A549 (cell line): ENCODE results near the gene GRIN2B. TPM values are rescaled to one million over a fixed set of nuclear protein-coding genes. Genes with fewer than 3 reads are reported as not detected.
A peak's percentile ranks its signal among the peaks of the same experiment; 100 is the strongest.

ENCODE experiments used
- ATAC-seq, 2 experiments: fragments of 200-7000 bp in 1 of 2; fragments of >200 bp in 1 of 2; cut with Nextera tagmentation in 1 of 2; cut with Tn5 transposase in 1 of 2; 3 replicates each; pipeline versions ENCODE4 v1.8.0 to v1.9.1; 2018 to 2020; ENCODE audit warnings: mild to moderate bottlenecking in 1 of 2, moderate library complexity in 1 of 2
- CTCF ChIA-PET: fragments of 300-600 bp; sonication (Branson Sonifier 250); formaldehyde crosslinking; extraction: SDS; loops from one replicate; lab custom pipeline; 2021; ENCODE audit warnings: antibody characterized with exemption, inconsistent platforms; lab: Yijun Ruan, JAX
- POLR2A ChIA-PET: fragments of 350-600 bp; formaldehyde crosslinking; extraction: SDS; loops from one replicate; lab custom pipeline; 2021; ENCODE audit warnings: antibody characterized with exemption, inconsistent platforms; lab: Yijun Ruan, JAX
- DNase-seq, 2 experiments: peaks; one replicate each; pipeline versions ENCODE4 v3.0.0 to v3.0.0-alpha.2; 2011 to 2016; ENCODE audit warnings: low read depth in 1 of 2, low spot score in 1 of 2
- FAIRE-seq: peaks from 2 replicates; lab custom pipeline; 2011; peaks lifted over from hg19 to GRCh38; lab: Jason Lieb, UNC
- H3K27ac ChIP-seq, 2 experiments: fragments of >200 bp; sonication (Bioruptor Twin); formaldehyde crosslinking; 3 replicates each; pipeline ENCODE4 v1.5.1; 2016 to 2017
- H3K4me1 ChIP-seq: fragments of >200 bp; sonication (Bioruptor Twin); formaldehyde crosslinking; 3 replicates; pipeline ENCODE4 v1.6.1; 2016
- H3K4me2 ChIP-seq: fragments of >200 bp; sonication (Bioruptor Twin); formaldehyde crosslinking; 3 replicates; pipeline ENCODE4 v1.6.1; 2016
- H3K4me3 ChIP-seq: fragments of >200 bp; sonication (Bioruptor Twin); formaldehyde crosslinking; 3 replicates; pipeline ENCODE4 v1.5.1; 2016
- H3K9me3 ChIP-seq: fragments of >200 bp; sonication (Bioruptor Twin); formaldehyde crosslinking; 3 replicates; pipeline ENCODE4 v1.6.1; 2016
- BHLHE40 ChIP-seq: IDR thresholded peaks from 2 replicates; pipeline ENCODE4 v1.6.1; 2012; ENCODE audit warnings: low read depth, low read length, inconsistent platforms
- CBX8 ChIP-seq: fragments of 200-600 bp; sonication (generic); IDR thresholded peaks from 2 replicates; pipeline ENCODE4 v1.6.1; 2016
- EHF ChIP-seq: fragments of 250-450 bp; sonication (Bioruptor Pico); IDR thresholded peaks from 2 replicates; pipeline ENCODE4 v1.5.0; 2020; ENCODE audit warnings: mild to moderate bottlenecking
- ESRRA ChIP-seq: fragments of 150-350 bp; IDR thresholded peaks from 2 replicates; pipeline ENCODE4 v1.6.1; 2014; ENCODE audit warnings: mild to moderate bottlenecking, low read length, borderline replicate concordance
- FOSB ChIP-seq: fragments of 250-450 bp; sonication (Bioruptor Pico); IDR thresholded peaks from 2 replicates; pipeline ENCODE4 v1.5.0; 2020; ENCODE audit warnings: mild to moderate bottlenecking, moderate library complexity
- HOXB13 ChIP-seq: fragments of 250-450 bp; sonication (Bioruptor Pico); IDR thresholded peaks from 2 replicates; pipeline ENCODE4 v1.5.0; 2020; ENCODE audit warnings: low read depth, mild to moderate bottlenecking, moderate library complexity
- JUN ChIP-seq, 2 experiments: fragments of >200 bp; sonication (Bioruptor Twin); formaldehyde crosslinking; IDR thresholded peaks; 2 replicates in 1 of 2; 3 replicates in 1 of 2; pipeline ENCODE4 v1.6.1; 2016 to 2017
- JUNB ChIP-seq: fragments of >200 bp; sonication (Bioruptor Twin); formaldehyde crosslinking; IDR thresholded peaks from 2 replicates; pipeline ENCODE4 v1.6.1; 2016
- KDM1A ChIP-seq: fragments of 200-600 bp; sonication (generic); IDR thresholded peaks from 2 replicates; pipeline ENCODE4 v1.6.1; 2016; ENCODE audit warnings: low read depth, mild to moderate bottlenecking
- KDM5A ChIP-seq: fragments of 200-600 bp; sonication (generic); IDR thresholded peaks from 2 replicates; pipeline ENCODE4 v1.6.1; 2016; ENCODE audit warnings: antibody characterized with exemption, mild to moderate bottlenecking
- MYC ChIP-seq: IDR thresholded peaks from 2 replicates; pipeline ENCODE4 v1.6.1; 2012; ENCODE audit warnings: mild to moderate bottlenecking, inconsistent platforms, low read length, improper control_type of control experiment, borderline replicate concordance
- NFE2L2 ChIP-seq: fragments of 150-350 bp; conservative IDR thresholded peaks from 2 replicates; pipeline ENCODE4 v1.6.1; 2014; ENCODE audit warnings: low read length
- NR3C1 ChIP-seq: fragments of >200 bp; sonication (Bioruptor Twin); formaldehyde crosslinking; IDR thresholded peaks from 3 replicates; pipeline ENCODE4 v1.6.1; 2017
- PHF8 ChIP-seq: fragments of 200-600 bp; sonication (generic); IDR thresholded peaks from 2 replicates; pipeline ENCODE4 v1.6.1; 2016; ENCODE audit warnings: low read depth, mild to moderate bottlenecking, antibody characterized with exemption, moderate library complexity, borderline replicate concordance
- POLR2AphosphoS2 ChIP-seq: conservative IDR thresholded peaks from 2 replicates; pipeline ENCODE4 v1.6.1; 2012; ENCODE audit warnings: low read length, improper control_type of control experiment, inconsistent platforms
- RAD21 ChIP-seq, 2 experiments: fragments of >200 bp in 1 of 2; sonication (Bioruptor Twin) in 1 of 2; formaldehyde crosslinking in 1 of 2; IDR thresholded peaks in 1 of 2; conservative IDR thresholded peaks in 1 of 2; 2 replicates in 1 of 2; 3 replicates in 1 of 2; pipeline ENCODE4 v1.6.1; 2012 to 2018; ENCODE audit warnings: inconsistent platforms in 1 of 2
- RCOR1 ChIP-seq: fragments of 150-350 bp; IDR thresholded peaks from 2 replicates; pipeline ENCODE4 v1.6.1; 2014; ENCODE audit warnings: antibody characterized with exemption, low read length, low read depth
- SMC3 ChIP-seq: fragments of >200 bp; sonication (Bioruptor Twin); formaldehyde crosslinking; IDR thresholded peaks from 3 replicates; pipeline ENCODE4 v1.6.1; 2018; ENCODE audit warnings: inconsistent platforms
- TFCP2L1 ChIP-seq: fragments of 250-450 bp; sonication (Bioruptor Pico); IDR thresholded peaks from 2 replicates; pipeline ENCODE4 v1.5.0; 2021; ENCODE audit warnings: mild to moderate bottlenecking
- WGBS: methylation state at CpG from one replicate; pipeline ENCODE4 v1.1.6; 2017; ENCODE audit errors: missing lambda C conversion rate; 5-methylcytosine and 5-hydroxymethylcytosine counted together
- polyA plus RNA-seq, 4 experiments: library from polyadenylated mRNA; depleted of rRNA in 3 of 4; stranded (reverse); fragments of >200 nt; fragmentation: RNase III in 1 of 4; extraction: RNeasy Plus Mini Kit Qiagen cat#74134 plus additional on column Dnase treatment in 1 of 4; gene quantifications; 2 replicates in 3 of 4; 3 replicates in 1 of 4; pipeline ENCODE4 v1.2.3, GENCODE V29; 2011 to 2017
- TF ChIP-seq, protein P1 (sequence below): fragments of >200 bp; sonication (Bioruptor Twin); formaldehyde crosslinking; IDR thresholded peaks from 3 replicates; pipeline ENCODE4 v1.5.1; 2016
- TF ChIP-seq, protein P2 (sequence below): fragments of >200 bp; sonication (Bioruptor Twin); formaldehyde crosslinking; IDR thresholded peaks from 3 replicates; pipeline ENCODE4 v1.6.1; 2016

The GRIN2B gene
- polyA plus RNA-seq, 2 of the 4 experiments (the other 2 are of a cell fraction): 2.4 to 3.2 TPM

DNA sequence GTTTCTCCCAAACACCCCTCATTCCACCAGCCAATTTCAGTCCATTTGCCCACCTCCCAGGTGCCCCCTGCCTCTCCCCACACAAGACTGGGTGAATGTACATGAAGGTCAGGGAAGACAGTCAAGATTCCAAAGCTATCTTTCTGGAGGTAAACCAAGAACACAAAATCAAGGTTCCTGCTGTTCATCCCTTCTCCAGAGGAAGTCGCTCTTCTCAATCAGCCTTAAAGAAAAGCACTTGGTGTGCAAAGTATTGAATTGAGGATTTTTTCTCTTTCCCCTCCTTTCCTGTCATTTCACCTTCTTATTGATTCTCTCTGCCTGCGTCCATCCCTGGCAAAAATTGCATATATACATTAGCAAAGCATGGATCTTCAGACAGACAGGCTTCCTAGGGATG, 4.5 kb downstream of the GRIN2B start:
- DNase-seq: no peak
- TF ChIP-seq KDM5A (no peak), PHF8 (no peak), SMC3 (no peak), NFE2L2 (no peak), EHF (CRISPR knock-in tag) (no peak), MYC (no peak)
- Histone ChIP-seq H3K4me1 (peaks cover 31% of the 10 kb centered on the region), H3K27ac (no peak overlapping the region), H3K4me2 (peak overlapping the region; percentile 73), H3K9me3 (no peaks in the 10 kb centered on the region), H3K4me3 (no peak overlapping the region)
- FAIRE-seq: no peak
- 65% methylated on average over 2 of the region's 2 CpGs for WGBS
- ChIA-PET CTCF (interaction anchor here (0.6 to 2.8 kb wide), 10 partner anchors 9 to 721 kb away, joined by 3 to 8 read pairs (median 3); no protein-coding TSS in a partner anchor), POLR2A (no interaction called here)
- ATAC-seq: no peak

DNA sequence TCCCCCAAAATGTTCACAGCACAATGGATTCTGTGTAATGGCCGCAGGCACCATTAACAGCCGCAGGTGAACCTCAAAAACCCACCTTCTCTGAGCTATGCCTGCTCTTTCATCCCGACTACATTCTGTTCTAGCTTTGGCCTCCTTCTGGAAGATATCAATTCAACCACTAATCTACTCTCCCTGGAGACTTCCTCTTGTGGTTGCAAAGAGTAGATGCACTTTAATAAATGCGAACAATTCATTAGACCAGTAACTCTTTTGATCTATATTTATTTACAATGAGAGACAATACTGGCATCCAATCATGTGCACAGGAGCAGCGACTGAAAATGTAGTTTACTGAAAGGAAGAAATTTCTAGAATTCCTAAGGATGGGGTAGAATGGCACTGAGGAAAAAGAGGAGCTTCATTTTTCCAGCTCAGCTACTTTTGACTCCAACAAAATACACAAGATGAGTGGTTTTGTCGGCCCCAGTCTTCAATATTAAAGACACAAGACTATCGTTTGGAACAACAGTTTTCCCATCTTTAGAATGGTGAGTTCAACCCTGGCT, 5.3 kb downstream of the GRIN2B start:
- Histone ChIP-seq H3K27ac (peak overlapping the region in 1 of 2 experiments; percentile 30; a peak in 1 of 6 replicates), H3K4me1 (peaks cover 31% of the 10 kb centered on the region), H3K4me2 (peak overlapping the region; percentile 73), H3K9me3 (no peaks in the 10 kb centered on the region), H3K4me3 (no peak overlapping the region)
- 60% methylated on average over 7 of the region's 7 CpGs for WGBS
- DNase-seq: no peak
- ATAC-seq: peak in 1 of 2 experiments; percentile 15; a peak in 1 of 6 replicates
- CTCF ChIA-PET: interaction anchor here (0.9 to 2.8 kb wide), 9 partner anchors 8 to 742 kb away, joined by 3 to 8 read pairs (median 3); no protein-coding TSS in a partner anchor
- POLR2A ChIA-PET: interaction anchor here (0.6 kb wide), 1 partner anchor 22 kb away, joined by 3 read pairs; no protein-coding TSS in a partner anchor
- TF ChIP-seq, protein P1, sequence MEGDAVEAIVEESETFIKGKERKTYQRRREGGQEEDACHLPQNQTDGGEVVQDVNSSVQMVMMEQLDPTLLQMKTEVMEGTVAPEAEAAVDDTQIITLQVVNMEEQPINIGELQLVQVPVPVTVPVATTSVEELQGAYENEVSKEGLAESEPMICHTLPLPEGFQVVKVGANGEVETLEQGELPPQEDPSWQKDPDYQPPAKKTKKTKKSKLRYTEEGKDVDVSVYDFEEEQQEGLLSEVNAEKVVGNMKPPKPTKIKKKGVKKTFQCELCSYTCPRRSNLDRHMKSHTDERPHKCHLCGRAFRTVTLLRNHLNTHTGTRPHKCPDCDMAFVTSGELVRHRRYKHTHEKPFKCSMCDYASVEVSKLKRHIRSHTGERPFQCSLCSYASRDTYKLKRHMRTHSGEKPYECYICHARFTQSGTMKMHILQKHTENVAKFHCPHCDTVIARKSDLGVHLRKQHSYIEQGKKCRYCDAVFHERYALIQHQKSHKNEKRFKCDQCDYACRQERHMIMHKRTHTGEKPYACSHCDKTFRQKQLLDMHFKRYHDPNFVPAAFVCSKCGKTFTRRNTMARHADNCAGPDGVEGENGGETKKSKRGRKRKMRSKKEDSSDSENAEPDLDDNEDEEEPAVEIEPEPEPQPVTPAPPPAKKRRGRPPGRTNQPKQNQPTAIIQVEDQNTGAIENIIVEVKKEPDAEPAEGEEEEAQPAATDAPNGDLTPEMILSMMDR: peak; percentile 12; the same call in 1 of the 3 replicates
- TF ChIP-seq CBX8: no peak
- no peak for FAIRE-seq

DNA sequence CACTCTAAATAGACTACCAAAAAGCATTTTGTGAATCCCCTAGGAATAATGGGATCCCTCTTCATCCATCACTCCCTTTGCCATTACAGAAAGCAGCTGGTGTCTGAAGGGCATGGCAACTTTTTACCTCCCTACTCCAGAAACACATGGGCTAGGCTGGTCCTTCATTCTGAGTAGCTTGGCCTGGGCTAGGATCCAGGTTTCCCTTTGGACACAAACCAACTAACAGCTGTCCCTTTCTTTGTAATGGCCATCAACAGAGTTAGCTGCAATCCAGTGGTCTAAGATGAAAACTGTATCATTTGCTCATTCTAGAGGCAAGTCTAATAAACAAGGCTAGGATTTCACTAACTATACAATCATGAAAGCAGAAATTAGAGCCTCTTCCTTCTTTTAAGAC, 7.4 kb downstream of the GRIN2B start:
- H3K4me3 ChIP-seq: no peak overlapping the region
- no peak overlapping the region for H3K27ac ChIP-seq
- POLR2A ChIA-PET: no interaction called here
- FAIRE-seq: no peak
- TF ChIP-seq JUN (IDR thresholded peaks at IDR 0.05) (no peak), JUNB (no peak), KDM1A (no peak), HOXB13 (CRISPR knock-in tag) (no peak), RAD21 (conservative IDR thresholded peaks at IDR 0.05 in 1 of 2, IDR thresholded peaks at IDR 0.05 in 1 of 2) (no peak), BHLHE40 (no peak), TFCP2L1 (CRISPR knock-in tag) (no peak), PHF8 (no peak), NR3C1 (no peak), NFE2L2 (no peak), ESRRA (no peak), POLR2AphosphoS2 (no peak), RCOR1 (no peak), FOSB (no peak)
- TF ChIP-seq, protein P2, sequence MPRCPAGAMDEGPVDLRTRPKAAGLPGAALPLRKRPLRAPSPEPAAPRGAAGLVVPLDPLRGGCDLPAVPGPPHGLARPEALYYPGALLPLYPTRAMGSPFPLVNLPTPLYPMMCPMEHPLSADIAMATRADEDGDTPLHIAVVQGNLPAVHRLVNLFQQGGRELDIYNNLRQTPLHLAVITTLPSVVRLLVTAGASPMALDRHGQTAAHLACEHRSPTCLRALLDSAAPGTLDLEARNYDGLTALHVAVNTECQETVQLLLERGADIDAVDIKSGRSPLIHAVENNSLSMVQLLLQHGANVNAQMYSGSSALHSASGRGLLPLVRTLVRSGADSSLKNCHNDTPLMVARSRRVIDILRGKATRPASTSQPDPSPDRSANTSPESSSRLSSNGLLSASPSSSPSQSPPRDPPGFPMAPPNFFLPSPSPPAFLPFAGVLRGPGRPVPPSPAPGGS: no peak
- H3K4me1 ChIP-seq: peaks cover 31% of the 10 kb centered on the region
- H3K4me2 ChIP-seq: no peak overlapping the region
- no peaks in the 10 kb centered on the region for H3K9me3 ChIP-seq
- ATAC-seq: no peak
- CTCF ChIA-PET: interaction anchor here (1.9 to 2.0 kb wide), 2 partner anchors 8 to 32 kb away, joined by 7 to 10 read pairs; partner anchors contain the start of gene GRIN2B
- no peak for DNase-seq
